ENCODE results near the gene ACOXL. TPM values are rescaled to one million over a fixed set of nuclear protein-coding genes. Genes with fewer than 3 reads are reported as not detected.

ACOXL gene
- total RNA-seq, 1 donor from 2014 or later: 1.1 TPM

DNA sequence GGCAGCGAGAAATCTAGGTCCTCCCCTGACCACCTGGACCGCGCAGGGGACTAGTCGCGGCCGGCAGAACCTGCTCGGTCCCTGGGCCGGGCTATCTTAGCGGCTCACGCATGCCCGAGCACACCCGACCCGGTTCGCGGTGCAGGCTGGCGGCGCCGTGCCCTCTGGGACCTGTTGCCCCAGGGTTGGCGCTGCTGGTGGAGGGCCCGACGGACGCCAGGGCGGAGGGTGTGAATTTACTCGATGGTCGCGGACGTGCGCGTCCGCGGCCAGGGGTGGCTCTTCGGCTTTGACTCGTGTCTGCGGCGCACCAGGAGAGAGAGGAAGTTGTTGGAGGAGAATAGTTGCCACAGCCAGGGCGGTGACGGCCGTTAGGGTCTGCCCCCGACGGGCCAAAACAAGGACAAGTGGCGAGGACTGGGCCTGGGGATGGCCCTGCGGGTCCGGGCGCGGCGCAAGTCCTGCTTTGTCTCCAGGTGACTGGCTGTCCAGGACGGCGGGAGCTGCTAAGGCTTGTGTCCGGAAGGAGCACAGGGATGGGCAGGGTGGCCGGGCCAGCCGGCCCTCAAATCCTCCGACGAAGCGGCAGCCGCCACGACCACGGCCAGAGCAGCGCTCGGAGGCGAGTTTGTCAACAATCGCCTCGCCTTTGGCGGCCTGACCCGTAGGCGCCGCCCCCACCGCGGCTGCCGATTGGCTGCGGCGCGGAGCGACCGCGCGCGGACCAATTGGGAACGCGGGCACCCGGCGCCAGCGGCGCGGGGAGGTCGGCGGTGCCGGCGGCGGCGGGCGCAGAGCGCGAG, 389.7 kb downstream of the ACOXL start:
- Mint-ChIP-seq H3K27ac (peak overlapping the region; percentile 92), H3K4me3 (peak overlapping the region; percentile 97), H3K36me3 (ENCODE audit: low read depth) (peaks cover 58% of the 10 kb centered on the region), H3K4me1 (ENCODE audit: low read depth) (peaks cover 51% of the 10 kb centered on the region), H3K27me3 (ENCODE audit: insufficient read depth) (peaks cover 3% of the 10 kb centered on the region), H3K9me3 (no peaks in the 10 kb centered on the region)
- DNase-seq (ENCODE audit: low spot score): peak; percentile 86
- intact Hi-C loops (cut with micrococcal nuclease): loop anchor here (2.0 kb wide), 3 partner anchors 15 to 47 kb away; no protein-coding TSS in a partner anchor

DNA sequence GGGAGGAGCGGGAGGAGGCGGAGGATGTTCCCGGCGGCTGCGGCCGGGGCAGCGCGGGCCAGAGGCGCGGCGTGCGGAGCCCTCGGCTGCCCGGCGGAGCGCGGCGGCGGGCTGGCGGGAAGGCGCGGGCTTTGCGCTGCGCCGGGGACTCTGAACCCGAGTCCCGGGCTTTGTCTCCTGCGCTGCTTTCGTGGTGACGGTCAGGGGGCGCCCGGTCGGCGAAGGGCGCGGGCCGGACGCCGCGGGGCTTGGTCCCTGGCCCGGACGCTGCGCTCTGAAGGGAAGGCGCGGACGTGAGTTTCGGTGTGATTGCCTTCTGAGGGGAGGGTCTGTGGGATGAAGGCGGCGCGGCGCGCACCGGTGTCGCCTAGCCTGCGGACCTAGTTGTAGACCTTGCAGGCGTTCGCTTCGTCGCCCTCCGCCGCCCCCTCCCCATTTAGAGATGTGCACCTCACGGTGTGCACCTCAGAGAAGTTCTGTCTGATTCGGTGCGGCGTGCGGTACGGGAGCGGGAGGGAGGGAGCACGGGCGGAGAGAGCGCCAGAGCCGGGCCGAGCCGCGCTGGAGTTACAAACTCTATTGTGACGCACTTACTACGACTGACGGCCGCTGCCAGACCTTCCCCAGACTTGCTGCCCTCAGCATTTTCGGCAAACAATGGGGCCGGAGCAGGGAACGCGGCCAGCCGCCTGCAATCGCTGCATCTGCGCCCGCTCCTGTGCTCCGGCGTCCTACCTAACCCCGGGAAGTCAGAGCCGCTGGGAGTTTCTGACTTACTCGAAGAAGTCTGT, 390.5 kb downstream of the ACOXL start:
- peak; percentile 21 for DNase-seq (ENCODE audit: low spot score)
- Mint-ChIP-seq H3K27me3 (ENCODE audit: insufficient read depth) (peaks cover 3% of the 10 kb centered on the region), H3K27ac (peak overlapping the region; percentile 74), H3K36me3 (ENCODE audit: low read depth) (peaks cover 66% of the 10 kb centered on the region), H3K4me3 (peak overlapping the region; percentile 95), H3K9me3 (no peaks in the 10 kb centered on the region), H3K4me1 (ENCODE audit: low read depth) (peaks cover 53% of the 10 kb centered on the region)
- intact Hi-C loops (cut with micrococcal nuclease): loop anchor here (2.0 kb wide), 3 partner anchors 14 to 46 kb away; no protein-coding TSS in a partner anchor

DNA sequence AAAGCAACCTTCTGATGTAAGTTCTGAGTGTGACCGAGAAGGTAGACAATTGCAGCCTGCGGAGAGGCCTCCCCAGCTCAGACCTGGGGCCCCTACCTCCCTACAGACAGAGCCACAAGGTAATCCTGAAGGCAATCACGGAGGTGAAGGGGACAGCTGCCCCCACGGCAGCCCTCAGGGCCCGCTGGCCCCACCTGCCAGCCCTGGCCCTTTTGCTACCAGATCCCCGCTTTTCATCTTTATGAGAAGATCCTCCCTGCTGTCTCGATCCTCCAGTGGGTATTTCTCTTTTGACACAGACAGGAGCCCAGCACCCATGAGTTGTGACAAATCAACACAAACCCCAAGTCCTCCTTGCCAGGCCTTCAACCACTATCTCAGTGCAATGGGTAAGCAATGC, 391.4 kb downstream of the ACOXL start:
- intact Hi-C loops (cut with micrococcal nuclease): loop anchor here (2.0 kb wide), 3 partner anchors 13 to 45 kb away; no protein-coding TSS in a partner anchor
- Mint-ChIP-seq H3K36me3 (ENCODE audit: low read depth) (peaks cover 71% of the 10 kb centered on the region), H3K9me3 (no peaks in the 10 kb centered on the region), H3K27me3 (ENCODE audit: insufficient read depth) (peaks cover 3% of the 10 kb centered on the region), H3K4me3 (peak overlapping the region; percentile 95), H3K27ac (peak overlapping the region; percentile 89), H3K4me1 (ENCODE audit: low read depth) (peaks cover 53% of the 10 kb centered on the region)
- no peak for DNase-seq (ENCODE audit: low spot score)

DNA sequence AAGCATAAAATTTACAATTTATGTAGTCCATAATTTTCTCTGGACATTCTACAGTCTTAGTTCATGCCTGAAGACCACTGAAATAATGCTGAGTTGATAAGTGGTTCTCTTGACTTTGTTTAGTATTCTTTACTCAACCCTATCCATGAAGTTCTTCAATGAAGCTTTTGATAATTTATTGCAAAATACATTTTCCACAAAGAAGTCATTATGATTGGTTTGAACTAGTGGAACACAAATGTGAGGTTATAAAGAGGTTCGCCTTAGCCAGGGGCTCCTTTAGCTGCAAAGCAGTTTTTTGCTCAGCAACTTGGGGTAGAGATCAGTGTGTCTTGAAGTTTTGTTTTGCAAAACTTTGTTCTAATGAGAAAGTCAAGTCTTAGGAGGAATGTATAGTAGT, 394.2 kb downstream of the ACOXL start:
- DNase-seq (ENCODE audit: low spot score): no peak
- Mint-ChIP-seq H3K4me1 (ENCODE audit: low read depth) (peaks cover 74% of the 10 kb centered on the region), H3K4me3 (peak overlapping the region; percentile 95), H3K27me3 (ENCODE audit: insufficient read depth) (peaks cover 3% of the 10 kb centered on the region), H3K9me3 (no peaks in the 10 kb centered on the region), H3K27ac (no peak overlapping the region), H3K36me3 (ENCODE audit: low read depth) (peaks cover 89% of the 10 kb centered on the region)
- intact Hi-C loops (cut with micrococcal nuclease): no loop called here

DNA sequence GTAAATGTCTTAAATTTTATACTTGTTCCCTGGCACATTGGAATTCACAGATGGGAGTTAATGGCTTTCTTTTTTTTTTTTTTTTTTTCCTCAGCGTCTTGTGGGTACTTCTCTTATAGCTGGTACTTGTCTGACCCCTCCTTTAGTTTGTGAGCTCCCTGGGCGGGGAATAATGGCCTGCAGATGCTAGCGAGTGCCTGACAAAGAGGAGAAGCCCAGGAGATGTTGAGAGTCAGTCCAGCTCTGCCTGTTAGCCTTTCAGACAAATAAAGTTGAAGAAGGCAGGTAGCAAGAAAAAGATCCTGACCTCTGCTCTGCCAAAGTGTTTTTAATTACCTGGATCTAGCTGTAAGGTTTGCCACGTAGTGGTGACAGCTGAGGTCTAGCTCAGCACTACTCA, 395.0 kb downstream of the ACOXL start:
- Mint-ChIP-seq H3K27me3 (ENCODE audit: insufficient read depth) (peaks cover 3% of the 10 kb centered on the region), H3K4me3 (peak overlapping the region; percentile 95), H3K27ac (no peak overlapping the region), H3K9me3 (no peaks in the 10 kb centered on the region), H3K4me1 (ENCODE audit: low read depth) (peaks cover 82% of the 10 kb centered on the region), H3K36me3 (ENCODE audit: low read depth) (peaks cover 92% of the 10 kb centered on the region)
- intact Hi-C loops (cut with micrococcal nuclease): no loop called here
- no peak for DNase-seq (ENCODE audit: low spot score)

DNA sequence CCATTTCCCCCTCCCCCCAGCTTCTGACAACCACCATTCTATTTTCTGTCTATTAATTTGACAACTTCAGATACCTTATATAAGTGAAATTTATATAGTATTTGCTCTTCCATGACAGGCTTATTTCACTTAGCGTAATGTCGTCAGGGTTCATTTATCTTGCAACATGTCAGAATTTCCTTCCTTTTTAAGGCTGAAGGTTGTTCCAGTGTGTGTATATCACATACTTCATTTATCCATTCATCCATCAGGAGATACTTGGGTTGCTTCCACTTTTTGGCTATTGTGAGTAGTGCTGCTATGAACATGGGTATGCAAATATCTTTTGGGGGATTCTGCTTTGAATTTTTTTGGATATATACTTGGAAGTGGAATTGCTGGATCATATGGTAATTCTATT, 395.7 kb downstream of the ACOXL start:
- H3K9me3 Mint-ChIP-seq: no peaks in the 10 kb centered on the region
- peaks cover 3% of the 10 kb centered on the region for H3K27me3 Mint-ChIP-seq (ENCODE audit: insufficient read depth)
- intact Hi-C loops (cut with micrococcal nuclease): no loop called here
- peaks cover 91% of the 10 kb centered on the region for H3K36me3 Mint-ChIP-seq (ENCODE audit: low read depth)
- no peak for DNase-seq (ENCODE audit: low spot score)
- peak overlapping the region; percentile 19 for H3K4me3 Mint-ChIP-seq
- no peak overlapping the region for H3K27ac Mint-ChIP-seq
- H3K4me1 Mint-ChIP-seq (ENCODE audit: low read depth): peaks cover 82% of the 10 kb centered on the region

DNA sequence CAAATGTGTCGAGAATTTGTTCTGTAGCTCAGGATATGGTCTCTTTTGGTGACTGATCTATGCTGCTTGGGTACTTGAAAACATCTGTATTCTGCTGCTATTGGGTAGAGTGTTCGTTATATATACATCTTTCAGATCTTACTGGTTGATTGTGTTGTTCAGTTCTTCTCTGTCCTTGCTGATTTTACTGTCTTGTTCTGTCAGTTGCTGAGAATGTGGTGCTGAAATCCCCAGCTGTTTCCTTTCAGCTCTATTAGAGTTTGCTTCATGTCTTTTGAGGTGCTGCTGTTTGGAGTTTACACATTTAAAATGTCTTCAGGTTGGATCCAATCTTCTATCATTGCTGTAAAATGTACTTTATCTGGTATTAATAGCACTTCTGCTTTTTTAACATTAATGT, 401.2 kb downstream of the ACOXL start:
- Mint-ChIP-seq H3K4me1 (ENCODE audit: low read depth) (peaks cover 78% of the 10 kb centered on the region), H3K27me3 (ENCODE audit: insufficient read depth) (no peaks in the 10 kb centered on the region), H3K27ac (peak overlapping the region; percentile 2), H3K36me3 (ENCODE audit: low read depth) (peaks cover 82% of the 10 kb centered on the region), H3K4me3 (peak overlapping the region; percentile 0), H3K9me3 (no peaks in the 10 kb centered on the region)
- no peak for DNase-seq (ENCODE audit: low spot score)
- intact Hi-C loops (cut with micrococcal nuclease): loop anchor here (1.0 kb wide), 2 partner anchors 8 to 9 kb away; no protein-coding TSS in a partner anchor

DNA sequence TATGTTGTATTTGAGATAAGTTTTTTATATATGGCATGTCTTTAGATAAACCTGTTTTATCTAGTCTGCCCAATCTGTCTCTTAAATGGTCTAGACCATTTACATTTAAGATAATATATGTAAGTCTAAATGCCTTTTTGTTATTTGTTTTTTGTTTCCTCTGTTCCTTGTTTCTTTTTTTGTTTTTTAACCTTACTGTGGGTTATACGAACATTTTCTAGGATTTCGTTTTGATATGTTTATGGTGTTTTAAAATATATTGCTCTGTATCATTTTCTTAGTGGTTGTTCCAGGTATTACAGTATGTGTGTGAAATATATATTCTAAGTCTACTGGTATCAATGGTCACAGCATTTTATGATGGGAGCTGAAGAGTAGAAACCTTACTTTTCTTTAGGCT, 401.7 kb downstream of the ACOXL start:
- no peak overlapping the region for H3K27ac Mint-ChIP-seq
- H3K36me3 Mint-ChIP-seq (ENCODE audit: low read depth): peaks cover 82% of the 10 kb centered on the region
- DNase-seq (ENCODE audit: low spot score): no peak
- no peak overlapping the region for H3K4me3 Mint-ChIP-seq
- peaks cover 78% of the 10 kb centered on the region for H3K4me1 Mint-ChIP-seq (ENCODE audit: low read depth)
- H3K9me3 Mint-ChIP-seq: no peaks in the 10 kb centered on the region
- intact Hi-C loops (cut with micrococcal nuclease): loop anchor here (1.0 kb wide), 1 partner anchor 8 kb away; no protein-coding TSS in a partner anchor
- no peaks in the 10 kb centered on the region for H3K27me3 Mint-ChIP-seq (ENCODE audit: insufficient read depth)

DNA sequence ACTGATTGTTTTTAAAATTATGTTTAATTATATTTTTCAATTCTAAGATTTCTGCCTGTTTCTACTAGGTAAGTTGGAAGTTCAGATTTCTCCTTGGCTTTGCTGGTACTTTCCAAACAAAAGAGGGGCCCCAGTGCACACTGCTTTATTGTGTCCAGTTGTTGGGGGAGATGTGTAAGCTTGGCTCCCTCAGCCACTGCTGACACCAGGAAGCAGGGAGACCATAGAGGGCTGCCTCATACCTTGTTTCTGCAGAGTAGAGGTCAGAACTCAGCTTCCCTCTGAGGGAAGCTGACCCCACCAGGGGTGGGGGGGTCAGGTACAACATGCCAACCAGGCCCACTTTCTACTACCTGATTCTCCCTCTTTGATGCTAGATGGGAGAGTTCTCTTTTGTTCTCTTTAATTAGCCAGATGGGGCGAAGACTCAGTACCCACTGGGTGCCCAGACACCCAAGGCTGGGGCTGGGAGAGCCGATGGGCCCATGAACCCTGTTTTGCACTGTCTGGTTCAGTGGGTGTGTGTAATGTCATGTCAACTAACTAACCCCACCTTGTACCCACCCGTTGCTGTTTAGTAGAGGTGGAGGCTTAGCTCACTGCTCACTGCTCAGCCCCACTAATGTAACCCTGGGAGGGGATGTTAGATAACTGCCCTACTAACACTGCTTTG, 403.0 kb downstream of the ACOXL start:
- DNase-seq (ENCODE audit: low spot score): no peak
- peaks cover 85% of the 10 kb centered on the region for H3K36me3 Mint-ChIP-seq (ENCODE audit: low read depth)
- intact Hi-C loops (cut with micrococcal nuclease): no loop called here

DNA sequence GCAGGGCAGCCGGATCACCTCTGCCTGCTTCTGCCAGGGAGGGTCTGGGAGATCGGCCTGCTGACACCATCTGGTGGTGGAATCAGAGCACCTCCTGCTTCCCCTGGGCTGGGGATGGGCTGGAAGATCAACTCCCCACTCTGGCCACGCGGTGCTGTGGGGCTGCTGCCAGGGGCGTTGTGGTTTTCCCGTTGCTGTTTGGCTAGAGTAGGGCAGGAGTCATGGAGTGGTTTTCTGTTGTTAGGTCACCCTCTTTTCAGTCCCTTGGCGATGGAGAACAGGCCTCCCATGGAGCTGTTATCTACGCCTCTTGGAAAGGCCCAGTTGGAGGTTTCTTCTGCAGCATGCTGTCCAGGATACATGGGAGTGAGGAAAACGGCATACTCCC, 403.5 kb downstream of the ACOXL start:
- H3K4me1 Mint-ChIP-seq (ENCODE audit: low read depth): peaks cover 79% of the 10 kb centered on the region
- H3K27ac Mint-ChIP-seq: no peak overlapping the region
- H3K36me3 Mint-ChIP-seq (ENCODE audit: low read depth): peaks cover 85% of the 10 kb centered on the region
- no peak overlapping the region for H3K4me3 Mint-ChIP-seq
- no peaks in the 10 kb centered on the region for H3K27me3 Mint-ChIP-seq (ENCODE audit: insufficient read depth)
- no peaks in the 10 kb centered on the region for H3K9me3 Mint-ChIP-seq
- intact Hi-C loops (cut with micrococcal nuclease): loop anchor here (2.0 kb wide), 1 partner anchor 13 kb away; no protein-coding TSS in a partner anchor
- no peak for DNase-seq (ENCODE audit: low spot score)

More for the DNA sequence above, 403.0 kb downstream of the ACOXL start:
- Mint-ChIP-seq H3K9me3 (no peaks in the 10 kb centered on the region), H3K4me1 (ENCODE audit: low read depth) (peaks cover 79% of the 10 kb centered on the region), H3K4me3 (no peak overlapping the region), H3K27ac (no peak overlapping the region), H3K27me3 (ENCODE audit: insufficient read depth) (no peaks in the 10 kb centered on the region)

DNA sequence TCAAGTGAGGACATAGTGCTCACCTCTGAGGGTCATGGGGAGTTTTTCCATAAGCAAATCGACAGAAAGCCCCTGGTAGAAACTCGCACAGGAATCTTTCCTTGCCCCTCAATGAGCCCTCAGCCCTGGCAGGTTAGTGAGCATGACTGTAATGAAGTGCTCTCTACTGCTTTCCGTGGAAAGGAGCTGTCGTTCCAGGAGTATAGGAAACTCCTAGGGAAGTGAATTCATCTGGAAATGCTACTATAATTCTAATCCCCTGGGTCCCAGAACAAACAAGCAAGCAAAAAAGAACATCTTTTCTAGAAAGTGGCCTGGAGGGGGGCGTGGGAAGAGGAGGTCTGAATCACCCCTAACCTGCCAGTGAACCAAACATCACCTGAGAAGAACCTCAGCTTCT, 406.5 kb downstream of the ACOXL start:
- intact Hi-C loops (cut with micrococcal nuclease): no loop called here
- no peak for DNase-seq (ENCODE audit: low spot score)
- no peak overlapping the region for H3K4me3 Mint-ChIP-seq
- peaks cover 85% of the 10 kb centered on the region for H3K36me3 Mint-ChIP-seq (ENCODE audit: low read depth)
- no peak overlapping the region for H3K27ac Mint-ChIP-seq
- peaks cover 79% of the 10 kb centered on the region for H3K4me1 Mint-ChIP-seq (ENCODE audit: low read depth)
- H3K27me3 Mint-ChIP-seq (ENCODE audit: insufficient read depth): no peaks in the 10 kb centered on the region
- no peaks in the 10 kb centered on the region for H3K9me3 Mint-ChIP-seq

DNA sequence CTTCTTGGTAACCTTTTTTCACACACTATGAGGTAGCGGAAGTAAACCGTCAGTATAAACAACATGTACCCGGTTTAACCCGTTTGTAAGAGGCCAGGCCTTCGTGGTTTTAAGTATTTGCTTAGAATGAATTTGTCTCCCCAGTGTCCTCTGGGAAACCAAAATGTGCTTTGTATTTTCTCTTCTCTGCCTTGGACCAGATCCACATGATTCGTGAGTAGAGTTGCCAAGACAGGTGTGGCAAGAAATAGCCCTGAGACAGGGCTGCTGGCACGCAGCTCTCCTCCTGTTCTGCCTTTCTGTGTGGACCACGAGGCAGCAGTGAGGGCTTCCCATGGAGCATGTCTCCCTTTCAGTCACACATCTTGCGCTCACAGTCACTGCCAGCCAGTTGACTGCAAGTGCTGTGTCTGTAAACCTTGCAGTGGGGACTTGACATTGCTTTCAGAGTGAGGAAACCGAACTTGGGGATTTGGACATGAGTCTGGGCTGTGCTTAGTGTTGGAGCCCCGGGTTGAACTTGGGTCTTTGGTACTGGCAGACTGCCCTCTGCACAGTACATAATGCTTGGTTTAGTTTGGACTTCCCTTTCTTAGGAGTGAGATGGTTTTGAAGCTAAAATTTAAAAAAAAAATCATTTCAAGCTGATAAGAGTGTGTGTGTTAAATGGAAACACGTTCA, 407.4 kb downstream of the ACOXL start:
- Mint-ChIP-seq H3K27ac (no peak overlapping the region), H3K36me3 (ENCODE audit: low read depth) (peaks cover 85% of the 10 kb centered on the region), H3K4me1 (ENCODE audit: low read depth) (peaks cover 79% of the 10 kb centered on the region), H3K4me3 (no peak overlapping the region), H3K27me3 (ENCODE audit: insufficient read depth) (no peaks in the 10 kb centered on the region), H3K9me3 (no peaks in the 10 kb centered on the region)
- DNase-seq (ENCODE audit: low spot score): no peak
- intact Hi-C loops (cut with micrococcal nuclease): no loop called here

Data from activated T-helper 1 cell treated with anti-CD3 and anti-CD28 coated beads, Interleukin-12 subunit alpha, Interleukin-12 subunit beta, Interleukin-2, Interleukin-4 antibody, amounts not matched to agents 30 ng/mL and 10 ng/mL and 1 ng/mL, durations not matched to agents 14 hours and 24 hours and 36 hours (primary cell).